HCT116 (cell line): Measurements from ENCODE around the gene RAB31. TPM values are rescaled to one million over a fixed set of nuclear protein-coding genes. Genes with fewer than 3 reads are reported as not detected.

ENCODE experiments used
- ATAC-seq: fragments of 200-7000 bp; cut with Tn5 transposase; 2 replicates; pipeline ENCODE4 v1.9.1; 2020; ENCODE audit warnings: mild to moderate bottlenecking, moderate library complexity
- BruUV-seq: library from RNA; stranded (reverse); fragments of 400-500 nt; replicated peaks from 2 replicates; lab custom pipeline; 2021; lab: Mats Ljungman, UMichigan
- CTCF ChIA-PET: fragments of 300-600 bp; sonication (Branson Sonifier 250); formaldehyde crosslinking; loops from one replicate; lab custom pipeline; 2021; ENCODE audit warnings: antibody characterized with exemption; lab: Charles Lee
- POLR2A ChIA-PET: fragments of 300-600, 350-600 bp; sonication (Branson Sonifier 250); formaldehyde crosslinking; loops from one replicate; lab custom pipeline; 2021; ENCODE audit warnings: antibody characterized with exemption; lab: Charles Lee
- RAD21 ChIA-PET, 2 experiments: fragments of 300-600 bp; sonication (Branson Sonifier 250); formaldehyde crosslinking; loops; one replicate each; lab custom pipeline; 2023; ENCODE audit warnings: low total read pairs in 2 of 2; ENCODE audit not compliant: uncharacterized antibody in 2 of 2, unreplicated experiment in 2 of 2, low non-redundant PET in 1 of 2; lab: Charles Lee
- DNase-seq: peaks from one replicate; pipeline ENCODE4 v3.0.0-alpha.2; 2010; ENCODE audit warnings: low read depth, low spot score
- H2AFZ ChIP-seq: fragments of 200-600 bp; shearing (Covaris generic), sonication (generic); 2 replicates; pipeline ENCODE4 v1.6.1; 2017; ENCODE audit warnings: low read depth, mixed run types, mixed read lengths, antibody characterized with exemption, low read length; ENCODE audit not compliant: poor library complexity, severe bottlenecking
- H3K27ac ChIP-seq: 2 replicates; pipeline ENCODE4 v1.5.1; 2012; ENCODE audit warnings: low read depth, low read length
- H3K27me3 ChIP-seq: fragments of 200-600 bp; sonication (generic); 2 replicates; pipeline ENCODE4 v1.6.1; 2016; ENCODE audit warnings: mixed run types, low read length, mixed read lengths; ENCODE audit not compliant: insufficient read depth
- H3K36me3 ChIP-seq, 2 experiments: fragments of 200-500 bp in 1 of 2; fragments of 200-600 bp in 1 of 2; sonication (Bioruptor generic) in 1 of 2; sonication (generic) in 1 of 2; 2 replicates each; pipeline versions ENCODE4 v1.5.1 to v1.6.1; 2014 to 2016; ENCODE audit warnings: low read length in 2 of 2, inconsistent platforms in 1 of 2, mixed read lengths in 1 of 2, mixed run types in 1 of 2; ENCODE audit not compliant: insufficient read depth in 2 of 2, control insufficient read depth in 1 of 2
- H3K4me1 ChIP-seq, 2 experiments: fragments of 200-600 bp in 1 of 2; sonication (generic) in 1 of 2; 2 replicates each; pipeline versions ENCODE4 v1.5.1 to v1.6.1; 2012 to 2017; ENCODE audit warnings: low read length in 2 of 2, inconsistent platforms in 1 of 2, mild to moderate bottlenecking in 1 of 2, mixed read lengths in 1 of 2, mixed run types in 1 of 2, moderate library complexity in 1 of 2; ENCODE audit not compliant: insufficient read depth in 2 of 2, control insufficient read depth in 1 of 2
- H3K4me2 ChIP-seq: fragments of 200-600 bp; sonication (generic); 2 replicates; pipeline ENCODE4 v1.6.1; 2017; ENCODE audit warnings: mixed run types, low read length, mixed read lengths
- H3K4me3 ChIP-seq, 2 experiments: fragments of 200-600 bp in 1 of 2; sonication (generic) in 1 of 2; replicated peaks in 1 of 2; 2 replicates each; pipeline ENCODE4 v1.5.1; 2011 to 2016; ENCODE audit warnings: low read length in 2 of 2, control low read depth in 1 of 2, low read depth in 1 of 2, mild to moderate bottlenecking in 1 of 2, mixed read lengths in 1 of 2, mixed run types in 1 of 2
- H3K79me2 ChIP-seq: fragments of 200-600 bp; sonication (generic); 2 replicates; pipeline ENCODE4 v1.6.1; 2017; ENCODE audit warnings: mild to moderate bottlenecking, mixed run types, low read length, moderate library complexity, mixed read lengths; ENCODE audit not compliant: insufficient read depth
- H3K9ac ChIP-seq: fragments of 200-600 bp; sonication (generic); 2 replicates; pipeline ENCODE4 v1.6.1; 2016; ENCODE audit warnings: low read length, mixed read lengths
- H3K9me2 ChIP-seq: fragments of 200-600 bp; sonication (generic), shearing (Covaris generic); 2 replicates; pipeline ENCODE4 v1.6.1; 2017; ENCODE audit warnings: mixed run types, mild to moderate bottlenecking, moderate library complexity; ENCODE audit not compliant: insufficient read depth
- H3K9me3 ChIP-seq, 2 experiments: fragments of 200-500 bp in 1 of 2; fragments of 200-600 bp in 1 of 2; sonication (Bioruptor generic) in 1 of 2; sonication (generic) in 1 of 2; 2 replicates each; pipeline ENCODE4 v1.6.1; 2014 to 2017; ENCODE audit warnings: low read length in 2 of 2, mixed read lengths in 2 of 2, inconsistent platforms in 1 of 2, low read depth in 1 of 2, mild to moderate bottlenecking in 1 of 2, mixed run types in 1 of 2, moderate library complexity in 1 of 2; ENCODE audit not compliant: control insufficient read depth in 1 of 2, insufficient read depth in 1 of 2
- H4K20me1 ChIP-seq: fragments of 200-600 bp; sonication (generic), shearing (Covaris generic); 2 replicates; pipeline ENCODE4 v1.6.1; 2017; ENCODE audit warnings: mixed run types, mild to moderate bottlenecking, moderate library complexity; ENCODE audit not compliant: insufficient read depth
- CBX3 ChIP-seq: IDR thresholded peaks from 2 replicates; pipeline ENCODE4 v1.6.1; 2012; ENCODE audit warnings: low read depth
- CEBPB ChIP-seq: IDR thresholded peaks from 2 replicates; pipeline ENCODE4 v1.6.1; 2012; ENCODE audit warnings: low read depth
- EGR1 ChIP-seq: IDR thresholded peaks from 2 replicates; pipeline ENCODE4 v1.6.1; 2012; ENCODE audit warnings: low read depth
- EZH2phosphoT487 ChIP-seq: fragments of 200-600 bp; IDR thresholded peaks from 2 replicates; pipeline ENCODE4 v1.6.1; 2018; ENCODE audit warnings: antibody characterized with exemption, borderline replicate concordance
- FOSL1 ChIP-seq: IDR thresholded peaks from 2 replicates; pipeline ENCODE4 v1.6.1; 2012; ENCODE audit warnings: low read depth
- JUND ChIP-seq: IDR thresholded peaks from 2 replicates; pipeline ENCODE4 v1.6.1; 2012
- POLR2AphosphoS5 ChIP-seq: IDR thresholded peaks from 2 replicates; pipeline ENCODE4 v1.6.1; 2011; ENCODE audit warnings: mild to moderate bottlenecking, low read depth, low read length, moderate library complexity
- SP1 ChIP-seq: IDR thresholded peaks from 2 replicates; pipeline ENCODE4 v1.6.1; 2012; ENCODE audit warnings: low read depth
- TCF7L2 ChIP-seq: IDR thresholded peaks from 2 replicates; pipeline ENCODE4 v1.7.0; 2011; ENCODE audit warnings: borderline replicate concordance, inconsistent platforms; ENCODE audit not compliant: insufficient read depth, insufficient read length; ENCODE audit errors: extremely low read depth
- YY1 ChIP-seq: IDR thresholded peaks from 2 replicates; pipeline ENCODE4 v1.6.1; 2011; ENCODE audit warnings: low read length, low read depth, moderate library complexity, mild to moderate bottlenecking; ENCODE audit not compliant: insufficient replicate concordance; ENCODE audit errors: extremely low read depth
- ZFX ChIP-seq: fragments of 450-650 bp; IDR thresholded peaks from 2 replicates; pipeline ENCODE4 v1.6.1; 2017
- intact Hi-C: fragments of 100-400 bp; cut with micrococcal nuclease; formaldehyde crosslinking; loops from 2 replicates; pipeline ENCODE4 v1.10.0; 2022
- total RNA-seq: library from RNA; stranded (reverse); gene quantifications from one replicate; pipeline ENCODE4 v1.2.1, GENCODE V29; 2021; ENCODE audit not compliant: unreplicated experiment
- TF ChIP-seq, protein P1 (sequence below): IDR thresholded peaks from 2 replicates; pipeline ENCODE4 v1.6.1; 2012
- TF ChIP-seq, protein P2 (sequence below): IDR thresholded peaks from 2 replicates; pipeline ENCODE4 v1.6.1; 2011; ENCODE audit warnings: mild to moderate bottlenecking, low read length, moderate library complexity; ENCODE audit not compliant: insufficient replicate concordance; ENCODE audit errors: extremely low read depth
- TF ChIP-seq, protein P3 (sequence below): IDR thresholded peaks from 2 replicates; pipeline ENCODE4 v1.6.1; 2012

RAB31 gene
- total RNA-seq, 1 experiment from 2014 or later = 46.9 TPM

DNA sequence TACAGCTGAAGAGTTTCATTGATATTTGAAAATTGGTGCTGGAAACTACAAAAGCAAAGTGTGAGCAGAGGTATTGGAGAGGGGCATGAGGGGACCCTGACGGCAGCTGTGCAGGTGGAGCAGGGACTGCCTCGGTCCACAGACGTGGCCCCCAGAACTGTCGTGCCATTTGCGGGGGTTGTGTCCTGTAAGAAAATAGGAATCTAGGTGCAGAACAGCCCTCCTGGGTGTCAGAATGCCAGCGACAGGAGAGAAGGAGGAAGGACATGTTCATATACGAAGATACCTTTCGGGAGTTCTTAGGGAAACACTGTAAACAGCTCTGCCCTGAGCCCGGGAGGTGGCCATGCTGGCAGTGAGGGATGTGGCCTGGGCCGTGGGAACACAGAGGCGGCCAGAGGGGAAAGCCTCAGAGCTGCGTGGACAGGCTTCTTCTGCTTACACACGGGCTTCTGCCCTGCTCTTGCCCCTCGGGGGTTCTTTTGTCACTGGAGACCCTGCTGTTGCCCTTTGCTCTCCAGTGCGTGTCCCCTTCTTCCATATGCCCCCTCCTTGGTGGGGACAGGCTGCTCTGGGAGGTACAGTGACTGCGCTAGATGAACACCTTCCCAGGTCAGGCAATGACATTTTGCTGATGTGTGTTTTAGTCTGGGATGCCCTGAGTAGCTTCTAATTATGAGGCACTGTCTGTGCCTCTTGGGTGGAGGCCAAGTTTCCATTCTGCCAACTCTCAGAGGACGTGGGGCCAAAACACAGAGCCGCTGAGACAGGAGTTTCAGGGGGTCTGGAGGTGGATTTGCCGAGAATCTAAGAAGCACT lies 95.8 kb downstream of the RAB31 start:
- H3K27ac ChIP-seq = no peak overlapping the region
- no peak for TF ChIP-seq CBX3
- no peak for TF ChIP-seq YY1
- TF ChIP-seq ZFX = no peak
- TF ChIP-seq FOSL1 = no peak
- no peak for TF ChIP-seq SP1
- TF ChIP-seq POLR2AphosphoS5 = no peak
- TF ChIP-seq, protein P1, sequence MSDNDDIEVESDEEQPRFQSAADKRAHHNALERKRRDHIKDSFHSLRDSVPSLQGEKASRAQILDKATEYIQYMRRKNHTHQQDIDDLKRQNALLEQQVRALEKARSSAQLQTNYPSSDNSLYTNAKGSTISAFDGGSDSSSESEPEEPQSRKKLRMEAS = no peak
- no peak for TF ChIP-seq TCF7L2
- no peak overlapping the region for H3K9ac ChIP-seq
- H3K4me1 ChIP-seq = peaks cover 7 to 9% of the 10 kb centered on the region in 2 experiments; a peak in 3 of 4 replicates
- H3K9me2 ChIP-seq = no peaks in the 10 kb centered on the region
- ChIA-PET RAD21 (no interaction called here), POLR2A (no interaction called here), CTCF (no interaction called here)
- DNase-seq (no peak), ATAC-seq (no peak)
- no peaks in the 10 kb centered on the region for H3K9me3 ChIP-seq
- H2AFZ ChIP-seq = no peak overlapping the region
- H3K4me2 ChIP-seq = no peak overlapping the region
- no peaks in the 10 kb centered on the region for H3K36me3 ChIP-seq
- no peaks in the 10 kb centered on the region for H4K20me1 ChIP-seq
- H3K79me2 ChIP-seq = no peaks in the 10 kb centered on the region
- H3K4me3 ChIP-seq = no peak overlapping the region
- intact Hi-C loops = no loop called here
- no peaks in the 10 kb centered on the region for H3K27me3 ChIP-seq
- BruUV-seq = no TSS peak

DNA sequence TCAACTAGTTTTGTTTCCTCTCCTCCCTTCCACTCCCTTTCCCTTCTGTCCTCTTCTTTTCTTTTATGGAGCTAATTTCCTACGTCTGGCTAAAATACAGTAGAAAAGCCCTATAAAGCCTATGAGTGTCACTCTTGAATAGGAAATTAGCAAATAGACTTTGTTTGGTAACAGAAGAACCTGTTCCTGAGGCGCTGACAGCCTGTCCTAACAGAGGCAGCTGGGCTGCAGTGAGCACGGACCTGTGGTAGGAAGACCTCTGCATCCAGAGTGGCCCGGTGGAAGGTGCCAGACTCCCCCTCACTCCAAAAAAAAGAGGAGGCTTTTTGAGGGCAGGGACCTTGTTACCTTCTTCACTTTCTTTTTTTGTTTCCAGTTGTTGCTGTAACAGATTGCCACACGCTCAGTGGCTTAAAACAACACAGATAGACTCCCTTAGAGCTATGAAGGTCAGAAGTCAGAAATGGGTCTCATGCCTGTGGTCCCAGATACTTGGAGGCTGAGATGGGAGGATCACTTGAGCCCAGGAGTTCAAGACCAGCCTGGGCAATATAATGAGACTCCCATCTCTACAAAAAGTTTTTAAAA lies 96.5 kb downstream of the RAB31 start:
- Histone ChIP-seq H3K9me3 (no peaks in the 10 kb centered on the region), H3K9ac (no peak overlapping the region), H2AFZ (no peak overlapping the region), H3K79me2 (no peaks in the 10 kb centered on the region), H3K4me3 (no peak overlapping the region), H3K4me1 (peaks cover 10 to 14% of the 10 kb centered on the region in 2 experiments; a peak in 3 of 4 replicates)
- no peak for DNase-seq
- BruUV-seq = no TSS peak
- TF ChIP-seq ZFX = no peak
- TF ChIP-seq, protein P2, sequence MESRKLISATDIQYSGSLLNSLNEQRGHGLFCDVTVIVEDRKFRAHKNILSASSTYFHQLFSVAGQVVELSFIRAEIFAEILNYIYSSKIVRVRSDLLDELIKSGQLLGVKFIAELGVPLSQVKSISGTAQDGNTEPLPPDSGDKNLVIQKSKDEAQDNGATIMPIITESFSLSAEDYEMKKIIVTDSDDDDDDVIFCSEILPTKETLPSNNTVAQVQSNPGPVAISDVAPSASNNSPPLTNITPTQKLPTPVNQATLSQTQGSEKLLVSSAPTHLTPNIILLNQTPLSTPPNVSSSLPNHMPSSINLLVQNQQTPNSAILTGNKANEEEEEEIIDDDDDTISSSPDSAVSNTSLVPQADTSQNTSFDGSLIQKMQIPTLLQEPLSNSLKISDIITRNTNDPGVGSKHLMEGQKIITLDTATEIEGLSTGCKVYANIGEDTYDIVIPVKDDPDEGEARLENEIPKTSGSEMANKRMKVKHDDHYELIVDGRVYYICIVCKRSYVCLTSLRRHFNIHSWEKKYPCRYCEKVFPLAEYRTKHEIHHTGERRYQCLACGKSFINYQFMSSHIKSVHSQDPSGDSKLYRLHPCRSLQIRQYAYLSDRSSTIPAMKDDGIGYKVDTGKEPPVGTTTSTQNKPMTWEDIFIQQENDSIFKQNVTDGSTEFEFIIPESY = no peak
- TF ChIP-seq EZH2phosphoT487 = no peak
- no peak for TF ChIP-seq EGR1
- TF ChIP-seq CEBPB = no peak
- no peak for TF ChIP-seq SP1
- TF ChIP-seq YY1 = no peak
- TF ChIP-seq, protein P3, sequence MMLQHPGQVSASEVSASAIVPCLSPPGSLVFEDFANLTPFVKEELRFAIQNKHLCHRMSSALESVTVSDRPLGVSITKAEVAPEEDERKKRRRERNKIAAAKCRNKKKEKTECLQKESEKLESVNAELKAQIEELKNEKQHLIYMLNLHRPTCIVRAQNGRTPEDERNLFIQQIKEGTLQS = no peak
- no peak for TF ChIP-seq JUND
- no peak for TF ChIP-seq TCF7L2
- TF ChIP-seq, all 23 proteins: peak for 0
- H3K27me3 ChIP-seq = no peaks in the 10 kb centered on the region
- RAD21 ChIA-PET = no interaction called here
- no peaks in the 10 kb centered on the region for H3K9me2 ChIP-seq
- ATAC-seq = no peak
- no peaks in the 10 kb centered on the region for H3K36me3 ChIP-seq
- POLR2A ChIA-PET = no interaction called here
- no peak overlapping the region for H3K4me2 ChIP-seq
- intact Hi-C loops = no loop called here
- no peaks in the 10 kb centered on the region for H4K20me1 ChIP-seq
- CTCF ChIA-PET = no interaction called here
- H3K27ac ChIP-seq = no peak overlapping the region
